GM12873 (cell line): ENCODE measurements around the gene MTMR1.

Source experiments
- CTCF ChIP-seq: IDR thresholded peaks from 2 replicates; pipeline ENCODE4 v1.5.1; 2012; ENCODE audit warnings: low read depth, mild to moderate bottlenecking, moderate library complexity, low read length, control low read depth; ENCODE audit not compliant: insufficient read depth; ENCODE audit errors: missing control alignments

The MTMR1 gene

GRCh38 chrX:150773117-150773516, 79.9 kb downstream of the MTMR1 start:
- no peak for TF ChIP-seq CTCF

- TF ChIP-seq CTCF: no peak
These were observed 80.4 kb downstream of the MTMR1 start for GRCh38 chrX:150773634-150774033.

DNA sequence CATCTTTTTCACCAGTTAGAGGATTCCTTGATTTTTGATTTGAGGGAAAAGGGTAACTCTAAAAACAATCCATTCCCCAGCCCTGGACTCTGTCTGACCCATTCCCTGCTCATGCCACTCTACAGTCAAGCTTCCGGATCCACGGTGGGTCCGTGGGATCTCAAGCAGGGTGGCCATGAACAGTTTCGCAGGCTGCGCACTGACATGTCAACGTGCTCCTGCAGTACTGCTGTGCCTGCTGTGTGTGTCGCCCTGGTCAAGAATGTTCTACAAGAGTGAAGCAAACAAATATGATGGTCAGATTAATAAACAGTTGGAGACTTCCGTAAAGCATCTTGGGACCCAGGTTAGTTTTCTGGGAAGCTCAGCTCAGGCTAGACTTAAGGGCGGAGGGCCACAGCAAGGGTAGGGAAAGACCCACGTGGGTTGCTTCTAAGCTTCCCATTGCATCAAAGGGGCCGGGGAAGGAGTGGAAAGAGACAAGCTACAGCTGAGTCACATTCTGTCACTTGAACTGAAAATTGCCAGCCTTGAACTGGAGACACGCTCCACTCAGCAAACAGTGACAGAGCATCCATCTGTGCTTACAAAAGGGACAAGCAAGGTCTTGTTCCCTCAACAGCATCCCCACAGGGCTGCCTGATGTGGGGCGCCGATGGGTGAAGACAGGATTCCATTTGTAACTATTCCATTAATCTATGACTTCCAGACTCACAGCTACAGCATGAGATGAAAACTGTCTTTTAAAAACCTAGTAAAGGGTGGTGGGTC, 81.8 kb downstream of the MTMR1 start:
- TF ChIP-seq CTCF: no peak

GRCh38 chrX:150775569-150776350, 82.6 kb downstream of the MTMR1 start:
- TF ChIP-seq CTCF: no peak

- no peak for TF ChIP-seq CTCF
These were observed 84.3 kb downstream of the MTMR1 start for GRCh38 chrX:150777328-150777992.

DNA sequence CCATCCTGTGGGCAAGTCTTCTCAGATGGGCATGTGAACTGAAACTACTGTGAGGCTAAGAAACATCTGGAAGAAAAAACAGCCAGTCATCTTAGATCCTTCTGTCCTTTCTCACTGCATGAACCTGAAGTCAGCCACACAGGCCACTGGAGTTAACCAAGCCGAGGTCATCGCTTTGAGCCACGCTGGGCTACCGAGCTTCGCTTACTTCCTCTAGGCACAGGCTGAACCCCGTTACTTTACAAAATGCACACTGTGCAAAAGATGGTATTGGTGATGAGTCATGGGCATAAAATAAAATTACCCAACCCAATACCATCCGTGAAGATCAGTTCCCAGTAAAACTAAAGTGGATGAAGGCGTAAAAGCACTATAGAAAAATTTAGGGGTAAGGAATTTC, 86.2 kb downstream of the MTMR1 start:
- TF ChIP-seq CTCF: no peak

- no peak for TF ChIP-seq CTCF
These were observed 88.5 kb downstream of the MTMR1 start for GRCh38 chrX:150781677-150782076.
